Neural progenitor cell (in vitro differentiated cells): ENCODE measurements around the gene RSPO4.
A peak's percentile ranks its signal among the peaks of the same experiment; 100 is the strongest.

Experiments
- EZH2 ChIP-seq: fragments of 200-600 bp; sonication (generic); IDR thresholded peaks from 2 replicates; pipeline ENCODE4 v1.6.1; 2017; ENCODE audit warnings: antibody characterized with exemption, mild to moderate bottlenecking, moderate library complexity
- TF ChIP-seq, protein P1 (sequence below): fragments of 200-600 bp; sonication (generic); IDR thresholded peaks from 2 replicates; pipeline ENCODE4 v1.5.1; 2017; ENCODE audit warnings: antibody characterized with exemption, mild to moderate bottlenecking

DNA sequence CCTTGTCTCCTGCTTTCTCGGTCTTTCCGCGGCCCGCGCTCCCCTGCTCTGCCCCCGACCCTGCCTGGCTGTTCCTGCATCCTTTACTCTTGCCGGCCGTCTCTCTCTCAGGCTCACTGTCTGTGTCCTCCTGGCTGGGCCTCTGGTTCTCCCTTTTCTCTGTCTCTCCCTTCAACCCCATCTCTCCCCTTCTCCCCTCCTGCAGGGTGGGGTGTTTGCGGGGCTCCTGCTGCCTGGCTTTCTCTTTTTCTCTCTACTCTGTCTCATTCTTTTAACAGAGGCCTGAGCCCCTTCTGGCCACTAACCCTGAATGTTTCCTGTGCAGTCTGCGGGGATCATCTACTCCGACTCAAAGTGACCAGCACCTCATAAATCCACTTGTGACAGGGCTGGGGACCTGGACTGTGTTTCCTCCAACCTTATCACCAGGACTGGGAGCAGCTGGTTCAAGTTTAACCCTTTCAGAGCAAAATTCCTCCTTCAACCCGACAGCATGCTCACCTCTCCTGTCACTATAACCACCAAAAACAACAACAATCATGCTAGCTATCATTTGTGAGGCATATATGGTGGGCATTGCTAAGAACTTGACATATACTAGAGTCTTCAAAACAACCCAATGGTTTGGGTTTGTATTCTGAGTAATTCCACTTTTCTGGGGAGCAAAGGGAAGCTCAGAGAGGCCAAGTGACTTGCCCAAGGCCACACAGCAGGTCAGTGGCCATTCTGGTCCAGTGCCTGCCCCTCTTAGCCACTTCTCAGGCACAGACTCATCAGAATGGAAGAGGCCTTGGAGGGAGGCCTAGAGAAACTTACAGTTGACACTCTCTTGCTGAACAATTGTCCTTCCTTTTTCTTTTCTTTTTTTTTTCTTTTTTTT lies 811 bp upstream of the RSPO4 start:
- TF ChIP-seq, protein P1, sequence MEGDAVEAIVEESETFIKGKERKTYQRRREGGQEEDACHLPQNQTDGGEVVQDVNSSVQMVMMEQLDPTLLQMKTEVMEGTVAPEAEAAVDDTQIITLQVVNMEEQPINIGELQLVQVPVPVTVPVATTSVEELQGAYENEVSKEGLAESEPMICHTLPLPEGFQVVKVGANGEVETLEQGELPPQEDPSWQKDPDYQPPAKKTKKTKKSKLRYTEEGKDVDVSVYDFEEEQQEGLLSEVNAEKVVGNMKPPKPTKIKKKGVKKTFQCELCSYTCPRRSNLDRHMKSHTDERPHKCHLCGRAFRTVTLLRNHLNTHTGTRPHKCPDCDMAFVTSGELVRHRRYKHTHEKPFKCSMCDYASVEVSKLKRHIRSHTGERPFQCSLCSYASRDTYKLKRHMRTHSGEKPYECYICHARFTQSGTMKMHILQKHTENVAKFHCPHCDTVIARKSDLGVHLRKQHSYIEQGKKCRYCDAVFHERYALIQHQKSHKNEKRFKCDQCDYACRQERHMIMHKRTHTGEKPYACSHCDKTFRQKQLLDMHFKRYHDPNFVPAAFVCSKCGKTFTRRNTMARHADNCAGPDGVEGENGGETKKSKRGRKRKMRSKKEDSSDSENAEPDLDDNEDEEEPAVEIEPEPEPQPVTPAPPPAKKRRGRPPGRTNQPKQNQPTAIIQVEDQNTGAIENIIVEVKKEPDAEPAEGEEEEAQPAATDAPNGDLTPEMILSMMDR: no peak
- TF ChIP-seq EZH2: peak; percentile 29
